GM10266 (cell line): Measurements from ENCODE around the gene SYCP1.
"Not testable (repeated sequence)": the region's sequence is repeated elsewhere in the genome, so short reads cannot be mapped to it uniquely, and the experiment has no call there.

Experiments used
- DNase-seq: peaks from one replicate; pipeline ENCODE4 v3.0.0; 2012; ENCODE audit errors: extremely low spot score
- CTCF ChIP-seq: IDR thresholded peaks from 2 replicates; pipeline ENCODE4 v1.5.1; 2012; ENCODE audit warnings: mild to moderate bottlenecking, low read depth; ENCODE audit not compliant: control insufficient read depth, insufficient read depth; ENCODE audit errors: missing control alignments

The SYCP1 gene

DNA sequence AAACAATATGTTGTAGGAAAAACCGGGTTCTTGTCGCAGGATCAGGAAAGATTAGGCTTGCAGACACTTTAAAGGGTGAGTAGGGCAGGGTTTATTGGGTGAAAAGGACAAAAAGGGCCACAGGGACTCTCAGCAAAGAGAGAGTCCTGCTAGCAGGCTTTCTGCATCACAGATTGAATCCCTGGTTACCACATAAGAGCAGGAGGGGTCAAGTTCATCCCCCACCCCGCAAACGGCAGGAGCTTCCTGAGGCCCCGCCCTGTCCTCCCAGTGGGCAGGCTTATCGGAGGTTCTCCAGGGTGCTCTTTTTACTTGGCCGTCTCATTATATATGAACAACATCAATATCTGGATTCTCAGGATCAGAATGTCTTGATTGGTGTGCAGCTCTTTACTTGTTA, 47.7 kb downstream of the SYCP1 start:
- TF ChIP-seq CTCF, result no peak
- DNase-seq, result no peak

GRCh38 chr1:114903480-114903879, 48.8 kb downstream of the SYCP1 start:
- DNase-seq, result no peak
- no peak for TF ChIP-seq CTCF

- DNase-seq, result not testable (repeated sequence)
Observed at GRCh38 chr1:114915720-114916119, 61.1 kb downstream of the SYCP1 start.

DNA sequence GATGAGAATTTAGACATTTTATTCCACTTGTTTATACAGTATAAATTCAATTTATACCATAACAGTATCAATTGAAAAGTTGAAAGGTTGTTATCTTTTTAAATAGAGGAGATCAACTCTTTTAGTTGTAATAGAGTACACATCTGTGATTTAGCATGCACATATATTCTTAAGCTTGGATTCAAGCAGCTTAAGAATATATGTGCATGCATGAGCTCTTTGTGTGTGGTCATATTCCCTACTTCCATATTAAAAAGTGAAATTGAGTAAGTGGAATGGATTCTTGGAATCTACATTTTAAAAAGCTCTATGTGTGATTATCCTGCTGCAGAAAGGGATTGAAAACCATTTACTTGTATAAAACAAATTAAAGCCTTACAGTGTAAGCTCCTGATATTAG, 71.9 kb downstream of the SYCP1 start:
- TF ChIP-seq CTCF, result no peak
- DNase-seq, result no peak

DNA sequence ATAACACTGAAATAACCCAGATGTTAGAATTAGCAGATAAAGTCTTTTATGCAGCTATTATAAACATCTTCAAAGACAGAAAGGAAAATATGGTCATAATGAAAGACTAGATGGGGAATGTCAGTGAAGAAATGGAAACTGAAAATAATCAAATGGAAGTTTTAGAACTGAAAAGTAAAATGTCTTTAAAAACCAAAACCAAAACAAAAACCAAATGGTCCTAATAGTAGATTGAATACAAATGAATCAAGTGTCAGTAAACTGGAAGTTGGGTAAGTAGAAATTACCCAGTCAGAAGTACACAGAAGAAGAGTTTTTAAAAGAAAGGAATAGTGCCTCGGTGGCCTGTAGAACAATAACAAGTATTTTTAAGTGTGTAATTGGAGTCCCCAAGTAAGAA, 72.7 kb downstream of the SYCP1 start:
- TF ChIP-seq CTCF, result no peak
- no peak for DNase-seq

GRCh38 chr1:114956570-114956969, 101.9 kb downstream of the SYCP1 start:
- TF ChIP-seq CTCF, result peak; percentile 48
- no peak for DNase-seq

GRCh38 chr1:114959423-114959822, 104.8 kb downstream of the SYCP1 start:
- TF ChIP-seq CTCF, result no peak
- no peak for DNase-seq

DNA sequence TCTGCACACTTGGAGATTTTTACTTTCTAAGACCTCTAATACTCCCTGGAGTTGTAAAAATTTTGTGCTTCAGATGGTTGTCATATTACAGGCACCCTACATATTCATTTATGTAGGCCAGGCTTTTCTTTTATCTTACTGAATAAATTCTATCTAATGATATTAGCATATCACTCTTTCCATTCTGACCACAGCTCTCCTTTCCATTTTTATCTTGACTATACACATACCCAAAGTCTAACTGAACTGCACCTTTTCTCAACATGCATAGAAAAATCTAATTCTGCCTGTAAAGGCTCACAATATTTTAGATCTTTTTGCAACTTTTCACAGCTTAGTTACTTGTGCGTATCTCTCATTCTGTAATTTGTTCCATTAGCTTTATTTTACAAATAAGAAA, 122.2 kb downstream of the SYCP1 start:
- no peak for TF ChIP-seq CTCF
- DNase-seq, result no peak
